Dedifferentiated amniotic fluid mesenchymal stem cell (primary cell): ENCODE data around the gene TMF1.

Source experiments
- DNase-seq: peaks from one replicate; pipeline ENCODE4 v3.0.0-alpha.2; 2016; ENCODE audit errors: extremely low spot score

TMF1 gene

GRCh38 chr3:69081583-69082262 lies 29.6 kb upstream of the TMF1 start:
- no peak for DNase-seq

- peak; percentile 83 for DNase-seq
These were observed 28.2 kb upstream of the TMF1 start, which contains the start of gene UBA3 for GRCh38 chr3:69080233-69080920. UBA3 (minus strand) TSS chr3:69080365; CDS start chr3:69080353, 12 bp downstream.

- DNase-seq, result no peak
These were observed 27.4 kb upstream of the TMF1 start for GRCh38 chr3:69079269-69080159.

GRCh38 chr3:69072928-69073327 lies 20.8 kb upstream of the TMF1 start:
- DNase-seq, result no peak

- no peak for DNase-seq
These were observed 14.0 kb upstream of the TMF1 start for GRCh38 chr3:69066121-69066520.

GRCh38 chr3:69065318-69065964 lies 13.3 kb upstream of the TMF1 start:
- no peak for DNase-seq

- DNase-seq, result no peak
These were observed 11.5 kb upstream of the TMF1 start for GRCh38 chr3:69063636-69064035.

GRCh38 chr3:69059688-69060087 lies 7.6 kb upstream of the TMF1 start:
- DNase-seq, result no peak

GRCh38 chr3:69058947-69059224 lies 6.8 kb upstream of the TMF1 start:
- no peak for DNase-seq

- no peak for DNase-seq
These were observed 6.2 kb upstream of the TMF1 start for GRCh38 chr3:69058180-69058946.

GRCh38 chr3:69052472-69052898 lies 352 bp upstream of the TMF1 start:
- DNase-seq, result no peak

- DNase-seq, result no peak
These were observed 3.1 kb downstream of the TMF1 start for GRCh38 chr3:69048990-69049389.

GRCh38 chr3:69044608-69045007 lies 7.5 kb downstream of the TMF1 start:
- DNase-seq, result no peak

GRCh38 chr3:69033470-69033869 lies 18.7 kb downstream of the TMF1 start:
- peak; percentile 34 for DNase-seq

GRCh38 chr3:69032737-69033136 lies 19.4 kb downstream of the TMF1 start:
- no peak for DNase-seq

- peak; percentile 51 for DNase-seq
These were observed 20.0 kb downstream of the TMF1 start for GRCh38 chr3:69032142-69032541.

- no peak for DNase-seq
These were observed 20.5 kb downstream of the TMF1 start for GRCh38 chr3:69031635-69032034.

- no peak for DNase-seq
These were observed 31.3 kb downstream of the TMF1 start for GRCh38 chr3:69020857-69021256.

- no peak for DNase-seq
These were observed 31.7 kb downstream of the TMF1 start for GRCh38 chr3:69020424-69020823.

GRCh38 chr3:69016901-69017300 lies 35.2 kb downstream of the TMF1 start:
- DNase-seq, result no peak

GRCh38 chr3:69016102-69016501 lies 36.0 kb downstream of the TMF1 start:
- DNase-seq, result no peak
